ENCODE data around the gene CAMSAP2.
A peak's percentile ranks its signal among the peaks of the same experiment; 100 is the strongest.

CAMSAP2 gene

DNA sequence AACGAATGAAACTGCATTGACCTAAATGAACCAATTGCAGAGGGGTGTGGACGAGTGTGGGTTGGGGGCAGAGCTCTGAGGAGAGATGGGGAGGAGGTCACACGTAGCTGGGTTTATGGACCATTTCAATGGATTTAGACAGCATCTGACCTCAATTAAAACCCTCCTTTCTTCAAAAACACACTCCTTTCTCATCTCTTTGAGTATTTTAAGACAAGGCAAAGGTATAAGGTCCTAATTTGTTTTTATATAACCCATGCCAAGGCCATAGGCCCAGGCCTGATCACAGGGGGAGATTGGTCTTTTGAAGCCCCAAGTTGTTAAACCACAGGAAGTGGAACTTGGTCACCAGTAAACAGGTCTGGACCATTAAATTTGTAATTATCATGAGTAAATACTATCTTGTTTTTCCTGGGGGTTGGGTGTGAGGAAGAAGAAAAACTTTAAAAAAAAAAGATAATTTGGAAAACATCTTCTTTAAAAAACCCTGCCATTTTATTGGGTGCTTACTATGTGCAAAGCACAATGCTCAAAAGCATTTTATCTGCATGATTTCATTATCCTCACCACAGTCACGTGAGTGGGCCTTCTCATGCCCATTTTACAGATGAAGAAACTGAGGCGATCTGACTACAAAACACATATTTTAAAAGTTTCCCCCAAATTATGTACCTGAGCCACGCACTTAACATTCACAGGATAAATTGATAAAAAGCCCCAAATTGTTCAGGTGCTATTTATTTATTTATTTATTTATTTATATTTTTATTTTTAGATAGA lies 147.1 kb downstream of the CAMSAP2 start:
- no peak for DNase-seq

DNA sequence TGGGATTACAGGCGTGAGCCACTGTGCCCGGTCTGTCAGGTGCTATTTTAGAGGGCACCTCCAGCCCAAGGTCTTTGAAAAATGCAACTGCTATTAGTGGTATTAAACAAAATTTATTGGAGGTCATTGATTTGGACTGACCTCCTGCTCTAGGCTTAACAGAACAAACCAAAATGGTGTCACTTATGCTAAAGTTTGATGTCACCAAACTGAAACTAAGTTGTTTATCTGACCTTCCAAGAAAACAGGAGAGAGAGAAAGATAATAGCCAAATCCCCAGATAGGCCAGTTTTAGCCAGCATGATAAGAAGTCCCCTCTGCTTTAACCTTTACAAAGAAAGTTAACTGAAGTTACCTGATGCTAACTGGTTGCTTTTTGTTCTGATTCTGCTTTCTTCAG lies 147.9 kb downstream of the CAMSAP2 start:
- no peak for DNase-seq

DNA sequence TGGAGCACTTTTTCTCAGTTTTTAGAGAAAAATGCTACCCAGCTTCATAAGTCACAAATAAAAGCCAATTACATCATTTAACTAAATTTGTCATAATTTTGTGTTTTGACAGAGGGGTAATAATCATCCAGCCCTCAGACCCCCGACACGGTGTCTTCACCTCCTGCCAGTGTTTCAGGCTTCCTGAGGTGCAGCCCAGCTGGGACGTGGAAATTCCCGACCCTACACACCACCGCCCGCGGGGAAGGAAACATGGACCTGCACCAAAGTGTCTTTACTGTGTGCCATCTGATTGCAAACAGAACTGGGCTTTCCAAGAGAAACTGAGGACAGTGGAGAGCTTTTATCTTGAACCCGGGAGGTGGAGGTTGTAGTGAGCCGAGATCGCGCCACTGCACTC lies 148.3 kb downstream of the CAMSAP2 start:
- no peak for DNase-seq

DNA sequence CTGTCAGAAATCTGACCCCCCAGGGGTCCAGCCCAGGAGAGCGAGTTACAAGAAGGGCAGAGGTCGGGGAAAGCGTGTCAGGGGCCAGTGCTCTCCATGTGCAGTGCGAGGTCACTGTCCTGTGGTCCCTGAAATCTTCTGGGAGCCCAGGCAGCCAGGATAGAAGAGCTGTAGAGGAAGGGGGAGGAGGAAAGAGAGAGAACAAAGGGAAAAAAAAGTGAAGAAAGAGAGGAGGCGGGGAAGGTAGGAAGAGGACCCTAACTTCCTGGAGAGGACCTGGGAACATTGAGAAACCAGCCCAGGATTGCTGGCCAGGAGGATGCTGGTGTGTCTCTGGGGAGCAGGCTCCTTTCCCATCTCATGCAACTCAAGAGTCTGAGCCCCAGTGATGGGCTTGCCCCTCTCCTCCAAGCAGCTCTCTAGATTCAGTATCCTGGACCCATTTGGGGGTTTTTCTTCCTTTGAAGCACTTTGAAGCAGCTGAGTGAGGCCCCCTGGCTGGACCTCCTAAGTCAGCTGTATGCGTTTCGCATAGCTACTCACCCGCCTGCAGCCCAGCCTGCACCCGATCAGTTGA lies 149.2 kb downstream of the CAMSAP2 start:
- no peak for DNase-seq

DNA sequence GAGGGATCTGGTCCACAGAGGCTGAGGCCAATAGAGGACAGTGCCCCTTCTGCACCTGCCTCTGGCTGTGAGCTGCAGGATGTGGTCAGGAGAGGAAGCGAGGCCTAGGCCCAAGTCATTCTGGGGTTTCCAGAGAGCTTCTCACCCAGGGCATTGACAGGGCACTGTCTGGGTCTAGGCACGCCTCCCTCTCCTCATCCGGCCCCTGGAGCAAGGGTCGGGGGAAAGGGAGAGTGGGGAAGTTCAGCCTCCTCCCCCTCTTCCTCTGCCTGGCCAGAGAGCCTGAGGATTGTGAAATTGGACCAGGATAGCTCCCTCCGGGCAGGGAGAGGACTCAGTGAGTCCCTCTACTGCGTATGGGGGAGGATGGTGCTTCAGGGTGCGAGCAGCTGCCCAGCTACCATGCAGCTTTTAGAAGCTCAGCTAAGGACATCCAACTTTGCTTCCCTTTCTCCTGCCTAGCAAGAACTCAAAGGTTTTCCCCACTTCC lies 149.7 kb downstream of the CAMSAP2 start:
- DNase-seq = no peak

DNA sequence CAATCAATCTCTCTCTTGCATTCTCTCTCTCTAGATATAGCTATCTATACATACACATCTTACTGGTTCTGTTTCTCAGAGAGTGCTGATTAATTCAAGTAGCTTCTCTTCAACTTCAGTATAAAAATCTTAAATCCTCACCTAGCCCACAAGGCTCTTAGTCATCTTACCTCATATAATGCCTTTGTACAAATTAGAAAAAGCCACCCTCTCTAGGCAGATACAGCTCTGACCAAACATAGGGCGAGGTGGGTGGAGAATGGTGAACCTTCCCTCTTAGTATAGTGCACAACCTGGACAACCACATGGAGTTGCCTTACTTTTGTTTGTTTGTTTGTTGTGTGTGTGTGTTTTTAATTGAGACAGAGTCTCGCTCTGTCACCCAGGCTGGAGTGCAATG lies 150.9 kb downstream of the CAMSAP2 start:
- DNase-seq = no peak

DNA sequence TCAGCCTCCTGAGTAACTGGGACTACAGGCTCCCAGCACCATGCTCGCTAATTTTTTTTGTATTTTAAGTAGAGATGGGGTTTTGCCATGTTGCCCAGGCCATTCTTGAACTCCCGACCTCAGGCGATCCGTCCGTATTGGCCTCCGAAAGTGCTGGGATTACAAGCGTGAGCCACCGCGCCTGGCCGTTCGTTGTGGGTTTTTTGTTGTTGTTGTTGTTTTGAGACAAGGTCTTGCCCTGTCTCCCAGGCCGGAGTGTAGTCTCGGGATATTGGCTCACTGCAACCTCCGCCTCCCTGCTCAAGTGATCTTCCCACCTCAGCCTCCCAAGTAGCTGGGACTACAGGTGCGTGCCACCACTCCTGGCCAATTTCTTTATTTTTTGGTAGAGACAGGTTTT lies 151.3 kb downstream of the CAMSAP2 start:
- DNase-seq = no peak

DNA sequence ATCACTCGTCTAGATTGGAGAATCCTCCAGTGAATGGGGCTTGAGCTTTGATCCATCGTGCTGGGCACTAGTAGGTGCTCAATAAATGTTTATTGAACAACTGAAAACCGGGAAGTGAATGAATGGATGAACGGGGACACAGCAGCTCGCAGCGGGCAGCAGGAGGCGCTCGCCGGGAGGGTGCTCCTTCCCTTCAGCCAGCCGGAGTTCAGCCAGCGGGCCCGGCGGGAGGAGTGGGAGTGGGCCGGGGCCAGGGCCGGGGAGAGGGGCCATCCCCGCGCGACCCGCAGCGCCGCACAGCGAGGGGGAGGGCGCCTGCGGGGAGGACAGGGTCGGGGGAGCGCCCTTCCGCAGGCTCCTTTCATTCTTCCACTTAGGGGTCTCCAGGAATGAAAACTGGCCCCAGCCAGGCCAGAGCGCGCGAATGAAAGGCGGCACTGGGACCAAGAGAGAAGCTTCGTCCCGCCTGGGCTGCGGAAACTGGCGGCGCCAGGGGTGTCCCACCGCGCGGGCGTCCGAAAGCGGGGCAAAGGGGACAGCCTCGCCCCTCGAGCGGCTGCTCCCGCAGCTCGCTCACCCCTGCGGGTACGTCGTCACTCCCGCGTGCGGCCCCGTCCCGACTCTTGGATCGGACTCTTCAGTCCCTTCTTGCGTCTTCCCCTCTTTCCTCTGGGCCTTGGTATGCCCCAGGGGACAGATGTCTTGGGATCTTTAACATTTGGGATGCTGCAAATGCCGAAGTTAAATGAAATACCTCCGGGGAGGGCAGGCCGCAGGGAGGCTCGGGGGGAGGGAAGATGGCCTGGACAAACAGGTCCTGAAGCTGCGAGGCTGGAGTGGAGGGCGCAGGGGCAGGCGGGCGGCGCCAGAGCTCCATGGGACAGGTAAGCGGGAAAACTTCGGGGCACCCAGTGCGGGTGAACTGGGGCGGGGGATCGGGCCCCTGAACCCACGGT lies 152.4 kb downstream of the CAMSAP2 start:
- DNase-seq = peak; percentile 71 to 74

DNA sequence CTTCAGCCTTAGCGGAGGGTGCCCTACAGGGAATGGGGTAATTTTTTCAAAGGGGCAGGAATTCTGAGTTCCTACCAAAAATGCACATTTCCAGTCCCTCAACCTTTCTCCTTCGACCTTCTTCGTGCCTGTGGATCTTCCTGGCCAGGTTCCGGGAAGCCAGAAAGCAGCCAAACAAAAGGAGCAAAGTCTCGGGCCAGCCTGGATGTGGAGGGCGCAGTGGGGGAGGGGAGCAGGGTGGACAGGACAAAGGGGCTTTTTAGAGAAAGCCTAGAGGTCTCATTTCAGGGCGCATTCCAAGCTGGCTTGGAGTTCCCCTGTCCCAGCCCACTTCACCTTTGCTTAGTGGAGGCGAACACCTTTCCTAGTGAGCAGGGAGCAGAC lies 153.1 kb downstream of the CAMSAP2 start:
- DNase-seq = no peak

DNA sequence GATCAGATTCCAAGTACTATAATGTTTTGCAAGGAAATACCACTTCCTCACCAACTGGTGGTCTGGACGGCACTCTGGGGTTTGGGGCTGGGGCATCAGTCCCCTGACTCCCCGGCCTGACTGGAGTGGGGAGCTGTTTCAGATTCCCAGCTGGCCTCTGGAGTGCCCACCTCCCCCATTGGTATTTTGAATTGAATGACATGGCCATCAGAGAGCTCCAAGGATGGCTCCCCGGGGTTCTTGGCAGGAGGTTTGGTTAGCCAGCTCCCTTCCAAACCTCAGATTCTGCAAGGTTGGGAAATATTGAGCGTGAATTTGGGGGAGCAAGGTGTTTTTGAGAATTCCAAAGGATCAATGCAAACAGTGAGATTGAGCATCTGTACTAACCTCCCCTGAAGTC lies 153.9 kb downstream of the CAMSAP2 start:
- DNase-seq = no peak

DNA sequence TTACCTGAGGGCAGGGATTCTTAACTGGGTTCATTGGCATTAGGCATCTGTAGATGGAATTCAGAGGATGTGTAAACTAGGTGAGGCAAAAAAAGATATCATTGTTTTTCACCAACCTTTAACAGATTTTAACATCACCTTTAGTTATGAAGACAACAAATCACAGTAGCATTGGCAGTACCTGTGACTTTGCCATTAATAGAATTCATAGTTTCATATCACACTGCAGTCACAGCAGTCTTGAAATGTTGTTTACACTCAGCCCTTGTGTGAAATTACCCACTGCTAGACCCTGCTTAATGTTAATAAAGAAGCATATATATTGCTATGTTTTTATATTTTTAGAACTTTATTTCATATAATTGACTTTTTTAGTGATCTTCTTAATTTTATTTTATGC lies 154.3 kb downstream of the CAMSAP2 start:
- no peak for DNase-seq

DNA sequence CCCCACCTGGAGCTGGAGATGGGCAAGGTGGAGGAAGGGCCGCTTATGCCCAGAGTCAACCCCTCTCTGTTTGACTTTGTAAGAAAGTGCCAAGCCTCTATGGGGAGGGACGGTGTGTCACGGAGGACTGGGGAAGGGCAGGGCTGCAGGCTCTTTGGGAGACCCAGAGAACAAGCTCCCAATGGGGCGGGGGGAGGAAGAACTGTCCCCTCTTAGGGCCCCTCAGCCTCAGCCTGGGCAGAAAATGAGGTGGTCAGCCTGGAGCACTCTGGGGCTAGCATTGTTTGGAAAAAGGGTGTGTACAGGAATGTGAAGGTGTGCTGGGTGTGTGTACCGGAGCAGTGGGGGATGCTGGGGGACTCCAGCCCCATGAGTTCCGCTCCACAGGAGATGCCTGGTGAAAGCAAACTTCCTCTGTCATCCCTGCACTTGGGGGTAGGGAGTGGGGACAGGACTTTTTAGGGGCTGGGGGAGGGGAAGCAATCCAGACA lies 154.8 kb downstream of the CAMSAP2 start:
- no peak for DNase-seq

DNA sequence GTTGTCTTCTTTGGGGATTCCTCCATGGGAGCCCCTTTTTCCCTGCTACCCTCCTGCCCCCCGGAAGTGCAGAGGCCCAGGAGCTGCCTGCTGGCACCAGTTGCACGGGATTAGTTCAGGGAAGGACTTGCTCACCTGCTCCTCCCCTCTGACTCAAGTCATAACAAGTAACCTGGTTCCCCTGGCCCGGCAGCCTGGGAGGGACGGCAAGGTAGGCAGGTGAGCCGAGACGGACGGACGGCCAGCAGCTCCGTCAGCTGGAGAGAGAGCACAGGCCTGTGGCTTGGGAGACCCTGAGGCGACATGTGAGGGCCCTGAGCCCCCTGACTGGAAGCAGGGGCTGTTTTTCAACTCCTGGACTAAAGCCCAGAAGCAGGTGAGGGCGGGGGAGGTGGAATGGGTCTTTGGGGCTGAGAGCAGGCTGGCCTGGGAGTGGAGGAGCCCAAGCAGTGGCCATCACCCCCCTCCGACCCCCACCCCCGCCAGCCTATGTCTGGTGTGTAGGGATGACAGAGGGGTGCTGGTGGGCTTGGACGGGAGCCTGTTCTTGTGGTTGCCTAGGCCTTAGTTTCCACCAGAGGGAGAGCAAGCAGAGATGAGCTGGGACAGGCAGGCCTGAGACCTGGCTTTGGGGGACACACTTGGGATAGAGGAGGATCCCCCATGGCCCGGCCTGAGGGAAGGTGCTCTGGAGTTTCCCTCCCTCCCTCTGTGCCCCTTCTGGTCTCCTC lies 156.2 kb downstream of the CAMSAP2 start, which contains the start of gene INAVA:
INAVA (plus strand) TSS at position 189 of the 731 bp plus-strand sequence. CDS start 3,501 bp downstream, outside the sequence.
- no peak for DNase-seq

DNA sequence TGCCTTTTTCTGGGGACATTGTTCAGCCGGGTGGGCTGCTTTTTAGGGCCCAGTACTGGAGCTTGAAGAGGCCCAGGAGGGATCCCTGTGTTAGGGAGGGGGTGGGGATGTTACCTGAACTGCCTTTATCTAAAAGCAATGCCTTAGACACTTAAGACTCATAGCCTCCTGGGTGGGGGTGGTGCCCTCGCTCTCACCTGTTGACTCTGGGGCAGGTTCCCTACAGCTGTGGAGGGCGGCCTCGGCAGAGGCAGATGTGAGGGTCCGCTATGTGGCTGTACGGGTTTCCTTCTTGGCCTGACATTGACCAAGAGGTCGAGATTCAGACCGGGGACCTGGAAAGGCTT lies 156.7 kb downstream of the CAMSAP2 start:
- DNase-seq = no peak

DNA sequence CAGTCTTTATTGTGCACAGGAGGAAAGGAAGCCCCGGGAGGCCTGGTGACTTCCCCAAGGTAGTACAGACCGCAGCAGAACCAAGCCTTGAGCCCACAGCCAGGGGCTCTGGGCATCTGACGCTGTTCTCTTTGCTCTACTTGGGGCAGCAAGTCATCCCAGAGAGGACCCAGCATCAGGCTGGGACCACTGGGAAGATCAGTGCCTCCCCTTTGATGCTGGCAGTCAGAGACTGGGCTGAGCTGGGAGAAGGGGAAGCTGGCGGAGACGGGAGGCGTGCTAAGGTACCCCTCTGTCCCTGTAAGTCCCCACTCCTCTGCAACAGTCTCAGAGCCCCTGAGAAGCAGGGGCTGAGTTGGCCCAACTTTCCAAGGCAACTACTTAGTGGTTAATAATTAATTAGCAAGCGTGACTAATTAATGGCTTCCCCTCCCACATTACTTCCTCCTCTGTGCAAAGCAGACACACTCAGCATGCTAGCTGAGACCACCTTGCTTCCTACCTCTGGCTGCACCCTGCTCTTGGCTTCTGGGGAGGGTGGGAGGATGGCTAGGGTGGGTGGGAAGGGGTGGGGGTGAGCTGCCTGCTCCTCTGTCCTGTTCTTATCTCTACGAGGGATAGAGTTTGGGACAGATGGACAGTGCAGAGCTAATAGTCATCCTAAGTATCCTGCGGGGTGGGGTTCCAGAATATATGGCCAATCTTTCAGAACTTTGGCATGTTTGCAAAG lies 157.3 kb downstream of the CAMSAP2 start:
- no peak for DNase-seq

DNA sequence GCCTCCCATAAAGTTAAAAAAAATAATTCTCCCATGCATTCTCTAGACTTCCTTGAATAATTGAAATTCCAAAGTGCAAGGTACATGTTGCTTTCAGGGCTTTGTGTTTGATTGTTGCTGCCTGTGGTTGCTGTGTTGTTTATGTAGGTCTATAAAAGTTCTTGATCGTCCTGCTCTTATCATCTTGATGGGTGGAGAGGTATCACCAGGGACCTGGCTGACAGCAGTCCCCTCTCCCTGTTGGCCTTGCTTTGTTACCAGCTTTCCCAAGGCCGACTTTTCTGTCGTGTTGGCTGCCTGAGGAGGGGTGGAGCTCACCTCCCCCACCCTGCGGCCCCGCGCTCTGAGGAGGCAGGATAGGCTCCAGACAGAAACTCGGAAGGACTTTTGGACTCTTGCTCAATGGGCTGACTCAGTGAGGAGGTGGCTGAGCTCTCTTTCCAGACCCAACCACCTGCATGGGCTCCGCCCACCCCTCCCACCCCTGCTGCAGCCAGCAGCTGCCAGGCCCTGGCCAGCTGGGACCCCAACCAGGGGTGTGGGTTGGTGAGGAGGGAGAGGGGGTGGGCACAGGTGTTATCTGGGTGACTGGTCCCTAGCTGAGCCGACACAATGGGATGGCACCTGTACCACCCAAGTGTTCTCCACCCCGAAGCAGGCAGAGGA lies 158.0 kb downstream of the CAMSAP2 start:
- DNase-seq = no peak

DNA sequence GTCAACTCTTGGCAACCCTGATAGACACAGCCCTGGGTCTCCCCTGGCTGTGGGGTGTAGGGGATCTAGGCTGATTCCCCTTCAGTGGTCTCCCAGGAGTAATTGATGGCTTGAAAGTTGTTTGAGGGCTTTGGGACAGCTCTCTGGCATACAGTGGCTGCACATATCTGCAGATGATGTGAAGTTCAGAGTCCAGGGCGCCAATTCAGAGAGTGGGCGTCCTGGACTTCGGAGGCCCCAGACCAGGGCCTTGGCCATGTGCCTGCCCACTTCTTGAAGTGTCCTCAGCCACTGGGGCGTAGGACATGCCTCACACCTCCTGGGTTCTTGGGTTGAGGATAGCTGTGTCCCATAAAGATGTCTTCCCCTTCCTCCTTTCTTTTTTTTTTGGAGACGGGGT lies 158.6 kb downstream of the CAMSAP2 start:
- DNase-seq = no peak

DNA sequence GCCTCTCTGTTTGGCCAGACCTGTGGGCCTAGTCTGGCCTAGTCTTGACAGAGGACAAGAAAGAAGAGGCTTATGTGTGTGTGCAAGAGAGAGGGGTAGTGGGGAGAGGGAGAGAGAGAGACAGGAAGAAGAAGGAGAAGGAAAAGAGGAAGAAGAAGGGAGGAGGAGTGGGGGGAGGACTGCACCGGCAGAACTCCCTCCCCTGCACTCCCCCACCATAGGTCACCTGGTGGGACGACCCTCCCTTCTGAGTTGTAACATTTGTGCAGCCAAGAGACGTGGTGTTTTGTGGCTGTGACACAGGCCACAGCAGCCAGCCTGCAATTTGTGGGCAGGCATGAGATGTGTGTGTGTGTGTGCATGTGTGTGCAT lies 160.3 kb downstream of the CAMSAP2 start:
- no peak for DNase-seq

DNA sequence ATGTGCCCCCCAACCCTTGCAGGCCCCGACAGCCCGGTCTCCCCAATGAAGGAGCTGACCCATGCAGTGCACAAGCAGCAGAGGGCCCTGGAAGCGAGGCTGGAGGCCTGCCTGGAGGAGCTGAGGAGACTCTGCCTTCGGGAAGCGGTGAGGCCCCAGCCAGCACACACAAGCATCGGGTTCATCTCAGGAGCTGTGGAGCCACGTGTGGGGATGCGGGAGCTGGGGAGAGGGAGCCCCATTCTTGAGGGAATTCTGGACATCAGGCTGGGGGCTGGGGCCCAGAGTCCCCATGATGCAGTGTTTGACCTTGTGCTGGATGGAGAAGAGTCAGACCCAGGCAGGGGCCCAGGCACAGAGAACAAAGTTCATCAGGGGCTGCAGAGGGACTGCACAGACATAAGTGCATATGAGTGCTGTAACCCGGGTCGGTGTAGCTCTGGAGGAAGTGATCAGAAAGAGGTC lies 160.8 kb downstream of the CAMSAP2 start:
- no peak for DNase-seq

DNA sequence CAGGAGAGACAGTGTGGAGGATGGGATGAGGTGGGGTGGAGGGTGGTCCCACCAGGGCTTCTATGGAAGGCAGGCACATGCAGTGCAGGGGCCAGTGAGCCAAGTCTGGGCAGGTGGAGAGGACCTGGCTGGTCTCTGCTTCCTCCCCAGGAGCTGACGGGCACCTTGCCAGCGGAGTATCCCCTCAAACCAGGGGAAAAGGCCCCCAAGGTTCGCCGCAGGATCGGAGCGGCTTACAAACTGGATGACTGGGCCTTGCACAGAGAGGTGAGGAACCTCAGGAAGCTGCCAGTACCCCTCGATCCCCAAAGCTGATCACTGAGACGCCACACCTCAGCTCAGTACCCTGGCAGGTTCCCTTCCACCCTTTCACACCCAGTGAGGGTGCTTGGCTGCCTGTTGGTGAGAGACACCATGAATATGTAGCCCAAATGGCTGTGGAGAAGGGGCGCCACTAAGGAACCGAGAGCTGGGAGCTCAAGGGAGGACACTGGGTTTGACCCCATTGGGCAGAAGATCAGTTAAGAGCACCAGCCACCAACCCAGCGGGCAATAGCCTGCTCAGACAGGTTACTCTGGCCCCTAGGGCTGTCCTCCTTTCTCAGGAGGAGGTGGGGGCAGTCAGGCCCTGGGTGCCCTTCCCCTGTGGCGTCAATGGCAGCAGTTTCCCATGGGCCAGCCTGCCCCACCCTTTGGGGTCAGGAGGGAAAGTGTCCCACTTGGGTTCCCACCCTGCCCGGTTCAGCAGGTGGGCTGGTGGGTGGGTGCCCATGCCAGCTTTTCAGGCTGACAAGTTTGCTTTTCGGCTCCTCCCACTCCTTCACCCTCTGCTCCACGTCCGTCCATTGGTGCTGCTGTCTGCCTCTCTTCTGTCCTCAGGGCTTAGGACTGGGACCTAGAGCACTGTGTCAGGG lies 161.5 kb downstream of the CAMSAP2 start:
- no peak for DNase-seq

Data from NCI-H524 (cell line).